K562 (cell line): ENCODE data around the gene TRAPPC12. TPM values are rescaled to one million over a fixed set of nuclear protein-coding genes. Genes with fewer than 3 reads are reported as not detected.
"Not testable (repeated sequence)": the region's sequence is repeated elsewhere in the genome, so short reads cannot be mapped to it uniquely, and the experiment has no call there.

Source experiments
- ATAC-seq: fragments of 200-7000 bp; cut with Tn5 transposase; 3 replicates; pipeline ENCODE4 v1.9.1; 2020; ENCODE audit warnings: moderate library complexity
- BruUV-seq: library from RNA; stranded (reverse); fragments of 400-500 nt; replicated peaks from 2 replicates; lab custom pipeline; 2021; lab: Mats Ljungman, UMichigan
- CTCF ChIA-PET: fragments of 300-600 bp; formaldehyde crosslinking; extraction: SDS; loops from one replicate; lab custom pipeline; 2021; ENCODE audit warnings: low intra/inter-chr PET ratio; lab: Yijun Ruan, JAX
- POLR2A ChIA-PET: fragments of 300-600, 350-650 bp; sonication (Branson Sonifier 250); formaldehyde crosslinking; extraction: SDS; loops from one replicate; lab custom pipeline; 2021; ENCODE audit warnings: antibody characterized with exemption, inconsistent platforms; lab: Yijun Ruan, JAX
- DNase-seq, 4 experiments: peaks; one replicate each; pipeline versions ENCODE4 v3.0.0 to v3.0.0-alpha.2; 2011 to 2018; ENCODE audit warnings: low spot score in 3 of 4, mixed read lengths in 3 of 4; ENCODE audit errors: extremely low read depth in 1 of 4
- FAIRE-seq: peaks from 2 replicates; lab custom pipeline; 2011; peaks lifted over from hg19 to GRCh38; lab: Jason Lieb, UNC
- H2AFZ ChIP-seq: 2 replicates; pipeline ENCODE4 v1.6.0; 2011; ENCODE audit warnings: low read depth, low read length, control low read depth, inconsistent platforms
- H3K27ac ChIP-seq: fragments of 200-600 bp; 3 replicates; pipeline ENCODE4 v1.8.0; 2011; ENCODE audit warnings: low read depth, mild to moderate bottlenecking, control low read depth, inconsistent platforms, low read length, moderate library complexity, mixed read lengths; ENCODE audit errors: extremely low read depth
- H3K27me3 ChIP-seq, 2 experiments: fragments of 300-600 bp in 1 of 2; 2 replicates in 1 of 2; 3 replicates in 1 of 2; pipeline versions ENCODE4 v1.6.0 to v1.8.0; 2011; ENCODE audit warnings: inconsistent platforms in 2 of 2, low read length in 2 of 2, mild to moderate bottlenecking in 1 of 2, mixed read lengths in 1 of 2, moderate library complexity in 1 of 2; ENCODE audit not compliant: control insufficient read depth in 2 of 2, insufficient read depth in 2 of 2
- H3K36me3 ChIP-seq: fragments of 300-600 bp; 3 replicates; pipeline ENCODE4 v1.8.0; 2011; ENCODE audit warnings: mild to moderate bottlenecking, low read length, inconsistent platforms; ENCODE audit not compliant: control insufficient read depth, insufficient read depth
- H3K4me1 ChIP-seq, 2 experiments: fragments of 200-600 bp in 1 of 2; replicated peaks in 1 of 2; 2 replicates in 1 of 2; 3 replicates in 1 of 2; pipeline versions ENCODE4 v1.5.1 to v1.8.0; 2011; ENCODE audit warnings: inconsistent platforms in 2 of 2, low read length in 2 of 2, mild to moderate bottlenecking in 1 of 2, mixed read lengths in 1 of 2, moderate library complexity in 1 of 2; ENCODE audit not compliant: control insufficient read depth in 2 of 2, insufficient read depth in 2 of 2
- H3K4me2 ChIP-seq: 2 replicates; pipeline ENCODE4 v1.6.1; 2011; ENCODE audit warnings: low read length, control low read depth, inconsistent platforms, mixed read lengths; ENCODE audit not compliant: insufficient read depth
- H3K4me3 ChIP-seq: fragments of 200-600 bp; sonication (generic), shearing (Covaris generic); 2 replicates; pipeline ENCODE4 v1.5.1; 2016; ENCODE audit warnings: control low read depth, inconsistent platforms
- H3K79me2 ChIP-seq: fragments of 200-600 bp; 3 replicates; pipeline ENCODE4 v1.8.0; 2011; ENCODE audit warnings: low read length, inconsistent platforms; ENCODE audit not compliant: control insufficient read depth, insufficient read depth
- H3K9ac ChIP-seq, 2 experiments: 2 replicates each; pipeline versions ENCODE4 v1.6.0 to v1.6.1; 2011; ENCODE audit warnings: low read depth in 2 of 2, low read length in 2 of 2, control low read depth in 1 of 2, inconsistent platforms in 1 of 2, mild to moderate bottlenecking in 1 of 2, mixed read lengths in 1 of 2; ENCODE audit not compliant: insufficient read depth in 1 of 2
- H3K9me1 ChIP-seq: one replicate; pipeline ENCODE4 v1.6.0; 2011; ENCODE audit warnings: inconsistent platforms, mild to moderate bottlenecking, low read length, moderate library complexity; ENCODE audit not compliant: control insufficient read depth, insufficient read depth
- H3K9me3 ChIP-seq: replicated peaks from 2 replicates; pipeline ENCODE4 v1.5.1; 2011; ENCODE audit warnings: low read depth, low read length, inconsistent platforms; ENCODE audit not compliant: control insufficient read depth, insufficient read depth
- H4K20me1 ChIP-seq: replicated peaks from 2 replicates; pipeline ENCODE4 v1.6.1; 2011; ENCODE audit warnings: low read length, inconsistent platforms, mixed read lengths; ENCODE audit not compliant: control insufficient read depth, insufficient read depth
- NEUROD1 ChIP-seq: fragments of 150-350 bp; IDR thresholded peaks from 2 replicates; pipeline ENCODE4 v1.6.1; 2014; ENCODE audit warnings: borderline replicate concordance, low read length, low read depth; ENCODE audit not compliant: partially characterized antibody
- NFIX ChIP-seq: fragments of 250-450 bp; sonication (Bioruptor Pico); IDR thresholded peaks from 2 replicates; pipeline ENCODE4 v1.4.0; 2020; ENCODE audit warnings: low read depth, mild to moderate bottlenecking, moderate library complexity
- POLR2A ChIP-seq: fragments of 450-650 bp; conservative IDR thresholded peaks from 2 replicates; pipeline ENCODE4 v1.6.1; 2016
- RAD21 ChIP-seq, 2 experiments: fragments of 250-450 bp in 1 of 2; fragments of 450-650 bp in 1 of 2; sonication (Bioruptor Pico) in 1 of 2; formaldehyde crosslinking in 1 of 2; IDR thresholded peaks in 1 of 2; conservative IDR thresholded peaks in 1 of 2; 2 replicates each; pipeline versions ENCODE4 v1.4.0 to v1.8.0; 2020 to 2022; ENCODE audit warnings: mild to moderate bottlenecking in 2 of 2, moderate library complexity in 1 of 2
- THRAP3 ChIP-seq: fragments of 450-650 bp; IDR thresholded peaks from 2 replicates; pipeline ENCODE4 v1.6.1; 2016; ENCODE audit warnings: mild to moderate bottlenecking, inconsistent platforms, borderline replicate concordance
- ZNF408 ChIP-seq: fragments of 250-450 bp; sonication (Bioruptor Pico); IDR thresholded peaks from 2 replicates; pipeline ENCODE4 v1.4.0; 2020; ENCODE audit warnings: low read depth, mild to moderate bottlenecking, moderate library complexity
- ZNF707 ChIP-seq: fragments of 250-450 bp; sonication (Bioruptor Pico); conservative IDR thresholded peaks from 2 replicates; pipeline ENCODE4 v1.8.0; 2022; ENCODE audit warnings: inconsistent platforms, mild to moderate bottlenecking, moderate library complexity
- WGBS: fragments of 100-300 bp; shearing (Covaris generic); methylation state at CpG from one replicate; pipeline ENCODE4 v1.1.6; 2016; ENCODE audit warnings: low coverage, mixed read lengths; ENCODE audit not compliant: insufficient coverage; ENCODE audit errors: missing lambda C conversion rate; 5-methylcytosine and 5-hydroxymethylcytosine counted together
- in situ Hi-C: fragments of 300-500 bp; cut with MboI; formaldehyde crosslinking; loops from 4 replicates; pipeline ENCODE4 v1.15.0; 2018; ENCODE audit warnings: inconsistent platforms, mixed read lengths
- intact Hi-C: fragments of 100-400 bp; cut with micrococcal nuclease; formaldehyde crosslinking; loops from 2 replicates; pipeline ENCODE4 v1.14.2; 2022
- polyA plus RNA-seq, 8 experiments: library from polyadenylated mRNA; depleted of rRNA in 4 of 8; stranded (reverse) in 5 of 8; unstranded in 3 of 8; fragments of >200 nt; fragmentation: Nextera tagmentation in 2 of 8; fragmentation: Illumina TruSeq in 1 of 8; extraction: Ambion mirVana in 2 of 8; extraction: Trizol in 1 of 8; gene quantifications; 2 replicates each; pipeline versions ENCODE4 v1.2.1 to v1.2.3, GENCODE V29; 2011 to 2014; ENCODE audit warnings: inconsistent platforms in 1 of 8, missing spikeins in 1 of 8
- total RNA-seq, 7 experiments: library from RNA; depleted of rRNA in 6 of 7; stranded (reverse); fragments of >200 nt in 6 of 7; fragmentation: Illumina TruSeq in 2 of 7; extraction: Trizol in 2 of 7; gene quantifications; 2 replicates each; pipeline versions ENCODE4 v1.2.1 to v1.2.3, GENCODE V29; 2011 to 2021; ENCODE audit warnings: low replicate concordance in 1 of 7
- TF ChIP-seq, protein P1 (sequence below): fragments of 250-450 bp; sonication (Bioruptor Pico); IDR thresholded peaks from 2 replicates; pipeline ENCODE4 v1.8.0; 2022; ENCODE audit warnings: inconsistent platforms, mild to moderate bottlenecking, moderate library complexity, borderline replicate concordance

Gene TRAPPC12
- total and polyA plus RNA-seq, 9 of the 15 experiments (the other 6 are each of a cell fraction or from before 2014, with no cell fraction given) = 8.0 to 75.2 (median 39.1) TPM

DNA sequence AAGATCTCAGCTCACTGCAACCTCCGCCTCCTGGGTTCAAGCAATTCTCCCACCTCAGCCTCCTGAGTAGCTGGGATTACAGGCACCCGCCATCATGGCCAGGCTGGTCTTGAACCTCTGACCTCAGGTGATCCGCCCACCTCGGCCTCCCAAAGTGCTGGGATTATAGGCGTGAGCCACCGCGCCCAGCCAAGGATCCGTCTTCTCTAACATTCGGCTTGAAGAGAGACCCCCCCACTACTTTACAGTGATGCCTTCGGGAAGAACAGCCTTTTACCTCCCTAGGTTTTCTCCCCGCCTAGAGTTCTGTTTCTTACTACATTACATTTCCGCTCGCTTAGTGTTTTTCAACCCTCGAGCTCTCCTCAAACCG is 117.2 kb downstream of the TRAPPC12 start:
- peaks cover 12% of the 10 kb centered on the region in 2 experiments; a peak in 4 of 5 replicates for H3K4me1 ChIP-seq
- H3K4me2 ChIP-seq, CTCF ChIA-PET, DNase-seq, ATAC-seq, H3K27me3 ChIP-seq, H3K9me3 ChIP-seq, H3K79me2 ChIP-seq, intact Hi-C loops, FAIRE-seq, H3K9me1 ChIP-seq, H3K27ac ChIP-seq, BruUV-seq, H4K20me1 ChIP-seq, H3K9ac ChIP-seq, H2AFZ ChIP-seq, H3K4me3 ChIP-seq: not testable (repeated sequence)
- in situ Hi-C loops = loop anchor here (10.0 kb wide), 1 partner anchor 158 kb away; the partner anchor contains the start of gene ALLC
- POLR2A ChIA-PET = interaction anchor here (1.0 kb wide), 1 partner anchor 9 kb away, joined by 3 read pairs; no protein-coding TSS in a partner anchor
- H3K36me3 ChIP-seq = peaks cover 36% of the 10 kb centered on the region
- 93% methylated on average over 13 of the region's 15 CpGs for WGBS

DNA sequence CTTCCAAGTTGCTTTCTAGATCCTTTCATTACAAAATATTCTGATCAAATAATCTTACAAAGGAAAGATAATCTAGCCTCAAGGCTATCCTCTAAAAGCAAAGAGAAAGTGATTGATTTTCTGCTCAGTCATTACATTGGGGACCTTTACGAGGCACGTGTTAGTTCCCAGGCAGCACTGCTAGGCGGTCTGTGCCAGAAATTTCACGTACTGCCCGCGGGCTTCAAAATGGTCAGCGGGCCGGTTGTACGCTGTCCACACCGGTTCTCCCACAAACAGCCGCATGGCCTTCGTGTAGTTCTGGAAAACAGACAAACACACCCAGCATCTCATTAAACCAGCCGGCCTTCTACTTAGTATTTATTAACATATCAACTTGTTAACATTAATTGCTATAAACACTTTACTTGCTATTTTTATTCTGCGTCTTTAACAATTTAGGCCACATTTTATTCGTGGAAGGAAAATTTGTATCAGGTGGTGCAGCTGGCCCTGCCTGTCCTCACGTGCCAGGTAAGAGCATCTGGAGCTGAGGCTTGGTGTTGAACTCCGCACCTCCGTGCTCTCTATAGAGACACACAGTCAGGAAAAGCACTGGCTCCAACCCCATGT is 119.4 kb downstream of the TRAPPC12 start:
- H3K4me2 ChIP-seq = no peak overlapping the region
- TF ChIP-seq ZNF408 (CRISPR knock-in tag) (peak; percentile 80), RAD21 (CRISPR knock-in tag; conservative IDR thresholded peaks at IDR 0.05 in 1 of 2, IDR thresholded peaks at IDR 0.05 in 1 of 2) (no peak), THRAP3 (no peak), POLR2A (no peak), NEUROD1 (no peak), ZNF707 (CRISPR knock-in tag) (no peak), NFIX (CRISPR knock-in tag) (0 out of 2 replicates have a peak, but pooled peaks have one; percentile 25)
- TF ChIP-seq, protein P1, sequence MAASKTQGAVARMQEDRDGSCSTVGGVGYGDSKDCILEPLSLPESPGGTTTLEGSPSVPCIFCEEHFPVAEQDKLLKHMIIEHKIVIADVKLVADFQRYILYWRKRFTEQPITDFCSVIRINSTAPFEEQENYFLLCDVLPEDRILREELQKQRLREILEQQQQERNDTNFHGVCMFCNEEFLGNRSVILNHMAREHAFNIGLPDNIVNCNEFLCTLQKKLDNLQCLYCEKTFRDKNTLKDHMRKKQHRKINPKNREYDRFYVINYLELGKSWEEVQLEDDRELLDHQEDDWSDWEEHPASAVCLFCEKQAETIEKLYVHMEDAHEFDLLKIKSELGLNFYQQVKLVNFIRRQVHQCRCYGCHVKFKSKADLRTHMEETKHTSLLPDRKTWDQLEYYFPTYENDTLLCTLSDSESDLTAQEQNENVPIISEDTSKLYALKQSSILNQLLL = peak; percentile 75; the same call in 1 of the 2 replicates
- TF ChIP-seq, all 486 proteins: peak for 3
- intact Hi-C loops = no loop called here
- BruUV-seq = no TSS peak
- peaks cover 5% of the 10 kb centered on the region in 2 experiments; a peak in 2 of 5 replicates for H3K4me1 ChIP-seq
- H3K27me3 ChIP-seq = no peaks in the 10 kb centered on the region; a peak in 1 of 5 replicates
- no peak for ATAC-seq
- H3K36me3 ChIP-seq = peaks cover 49% of the 10 kb centered on the region
- no peaks in the 10 kb centered on the region for H4K20me1 ChIP-seq
- no peak overlapping the region for H2AFZ ChIP-seq
- POLR2A ChIA-PET = no interaction called here
- H3K27ac ChIP-seq = no peak overlapping the region
- 0 out of 4 replicates have a peak overlapping the region, but pooled peaks of 1 of the 2 experiments have one; percentile 21 for H3K9ac ChIP-seq
- CTCF ChIA-PET = no interaction called here
- no peak for FAIRE-seq
- H3K4me3 ChIP-seq = no peak overlapping the region
- DNase-seq = no peak
- 93% methylated on average over 18 of the region's 18 CpGs for WGBS
- H3K9me1 ChIP-seq = no peaks in the 10 kb centered on the region
- 0 out of 3 replicates have a peak, but pooled peaks cover 2% of the 10 kb centered on the region for H3K79me2 ChIP-seq
- in situ Hi-C loops = loop anchor here (10.0 kb wide), 1 partner anchor 156 kb away; the partner anchor contains the start of gene ALLC
- H3K9me3 ChIP-seq = peaks cover 4% of the 10 kb centered on the region; the same call in 1 of the 2 replicates
